ENCODE results near the gene TMEM60. TPM values are rescaled to one million over a fixed set of nuclear protein-coding genes. Genes with fewer than 3 reads are reported as not detected.

Gene TMEM60
- total and polyA plus RNA-seq, 2 donors (not counting 1 experiment from before 2014, with no cell fraction given) = 5.0 to 20.4 TPM

- no peak overlapping the region for H3K4me3 ChIP-seq (ENCODE audit: control extremely low read depth in 1 of 5, extremely low read depth in 1 of 5, insufficient read depth in 1 of 5, low read depth in 2 of 5, low read length in 4 of 5)
- Mint-ChIP-seq H3K9me3 (ENCODE audit: insufficient read depth) (peaks cover 15% of the 10 kb centered on the region), H3K27ac (peak overlapping the region; percentile 26), H3K27me3 (no peaks in the 10 kb centered on the region), H3K4me1 (peaks cover 55% of the 10 kb centered on the region), H3K4me3 (no peak overlapping the region)
- no peak overlapping the region for H3K27ac ChIP-seq (ENCODE audit: low read length in 2 of 2)
- DNase-seq (no peak), ATAC-seq (ENCODE audit: low read depth) (no peak)
- no peak overlapping the region for H3K4me2 ChIP-seq (replicated peaks; ENCODE audit: low read depth, low read length, poor library complexity, severe bottlenecking)
- intact Hi-C loops (cut with micrococcal nuclease) = no loop called here
- CTCF ChIA-PET = no interaction called here
- peaks cover 10 to 28% (median 10%) of the 10 kb centered on the region in 3 donors for H3K9me3 ChIP-seq (ENCODE audit: control extremely low read depth in 1 of 3, control insufficient read depth in 2 of 3, insufficient read depth in 1 of 3, low read length in 2 of 3)
- POLR2A ChIA-PET = no interaction called here
- H3K9ac ChIP-seq (ENCODE audit: low read length) = no peak overlapping the region
- peaks cover 22 to 37% of the 10 kb centered on the region in 2 donors for H3K4me1 ChIP-seq (ENCODE audit: control insufficient read depth in 2 of 2, insufficient read depth in 2 of 2, low read length in 2 of 2)
- no peaks in the 10 kb centered on the region for H3K36me3 ChIP-seq (replicated peaks in 1 of 2; ENCODE audit: control extremely low read depth in 1 of 2, control insufficient read depth in 1 of 2, extremely low read depth in 1 of 2, insufficient read depth in 2 of 2, low read length in 1 of 2)
- H3K79me2 ChIP-seq (ENCODE audit: control insufficient read depth, insufficient read depth, low read length) = peaks cover 100% of the 10 kb centered on the region
- H3K27me3 ChIP-seq (replicated peaks in 1 of 4; ENCODE audit: control extremely low read depth in 1 of 4, control insufficient read depth in 3 of 4, insufficient read depth in 4 of 4, low read length in 3 of 4) = no peaks in the 10 kb centered on the region
- no peak overlapping the region for H2AFZ ChIP-seq (ENCODE audit: insufficient read depth, low read depth, low read length, poor library complexity, severe bottlenecking)
- H4K20me1 ChIP-seq (ENCODE audit: control insufficient read depth, insufficient read depth, low read length, poor library complexity, severe bottlenecking) = no peaks in the 10 kb centered on the region
- no CpG with 5 or more reads among the region's 2 CpGs for WGBS (ENCODE audit: insufficient coverage)
- no peak for TF ChIP-seq EZH2 (IDR thresholded peaks at IDR 0.05; ENCODE audit: borderline replicate concordance, insufficient read depth, low read depth, low read length, poor library complexity, severe bottlenecking)
- no peak for TF ChIP-seq CTCF (IDR thresholded peaks at IDR 0.05)
Observed at GRCh38 chr7:77806425-77806824, 8.2 kb upstream of the TMEM60 start.

- Histone ChIP-seq H3K27ac (ENCODE audit: low read length in 2 of 2) (peak overlapping the region; percentile 14 to 87), H3K4me2 (replicated peaks; ENCODE audit: low read depth, low read length, poor library complexity, severe bottlenecking) (peak overlapping the region; percentile 58), H3K4me3 (ENCODE audit: control extremely low read depth in 1 of 5, extremely low read depth in 1 of 5, insufficient read depth in 1 of 5, low read depth in 2 of 5, low read length in 4 of 5) (no peak overlapping the region), H3K79me2 (ENCODE audit: control insufficient read depth, insufficient read depth, low read length) (peaks cover 94% of the 10 kb centered on the region), H3K27me3 (replicated peaks in 1 of 4; ENCODE audit: control extremely low read depth in 1 of 4, control insufficient read depth in 3 of 4, insufficient read depth in 4 of 4, low read length in 3 of 4) (no peaks in the 10 kb centered on the region), H3K9me3 (ENCODE audit: control extremely low read depth in 1 of 3, control insufficient read depth in 2 of 3, insufficient read depth in 1 of 3, low read length in 2 of 3) (peaks cover 4 to 19% (median 6%) of the 10 kb centered on the region in 3 donors), H4K20me1 (ENCODE audit: control insufficient read depth, insufficient read depth, low read length, poor library complexity, severe bottlenecking) (no peaks in the 10 kb centered on the region), H3K36me3 (replicated peaks in 1 of 2; ENCODE audit: control extremely low read depth in 1 of 2, control insufficient read depth in 1 of 2, extremely low read depth in 1 of 2, insufficient read depth in 2 of 2, low read length in 1 of 2) (no peaks in the 10 kb centered on the region), H2AFZ (ENCODE audit: insufficient read depth, low read depth, low read length, poor library complexity, severe bottlenecking) (no peak overlapping the region), H3K4me1 (ENCODE audit: control insufficient read depth in 2 of 2, insufficient read depth in 2 of 2, low read length in 2 of 2) (peaks cover 36 to 52% of the 10 kb centered on the region in 2 donors), H3K9ac (ENCODE audit: low read length) (peak overlapping the region; percentile 42)
- ChIA-PET CTCF (interaction anchor here (0.7 to 1.6 kb wide), 5 partner anchors 11 to 149 kb away, joined by 3 to 4 read pairs (median 3); no protein-coding TSS in a partner anchor), POLR2A (interaction anchor here (0.6 to 1.5 kb wide), 2 partner anchors 22 to 35 kb away, joined by 3 to 5 read pairs; no protein-coding TSS in a partner anchor)
- Mint-ChIP-seq H3K27me3 (no peaks in the 10 kb centered on the region), H3K9me3 (ENCODE audit: insufficient read depth) (peaks cover 11% of the 10 kb centered on the region), H3K27ac (peak overlapping the region; percentile 84), H3K4me1 (peaks cover 70% of the 10 kb centered on the region), H3K4me3 (peak overlapping the region; percentile 70)
- TF ChIP-seq CTCF (IDR thresholded peaks at IDR 0.05) (no peak), EZH2 (IDR thresholded peaks at IDR 0.05; ENCODE audit: borderline replicate concordance, insufficient read depth, low read depth, low read length, poor library complexity, severe bottlenecking) (no peak)
- intact Hi-C loops (cut with micrococcal nuclease) = loop anchor here (1.0 to 5.0 kb wide), 3 partner anchors 11 to 35 kb away; no protein-coding TSS in a partner anchor
- ATAC-seq (ENCODE audit: low read depth) (no peak), DNase-seq (peak; percentile 16)
- WGBS (ENCODE audit: insufficient coverage) = no CpG with 5 or more reads among the region's 2 CpGs
Observed at GRCh38 chr7:77802557-77803405, 4.5 kb upstream of the TMEM60 start.

Data from B cell (primary cell).